ENCODE measurements around the gene NCAPD2.

DNA sequence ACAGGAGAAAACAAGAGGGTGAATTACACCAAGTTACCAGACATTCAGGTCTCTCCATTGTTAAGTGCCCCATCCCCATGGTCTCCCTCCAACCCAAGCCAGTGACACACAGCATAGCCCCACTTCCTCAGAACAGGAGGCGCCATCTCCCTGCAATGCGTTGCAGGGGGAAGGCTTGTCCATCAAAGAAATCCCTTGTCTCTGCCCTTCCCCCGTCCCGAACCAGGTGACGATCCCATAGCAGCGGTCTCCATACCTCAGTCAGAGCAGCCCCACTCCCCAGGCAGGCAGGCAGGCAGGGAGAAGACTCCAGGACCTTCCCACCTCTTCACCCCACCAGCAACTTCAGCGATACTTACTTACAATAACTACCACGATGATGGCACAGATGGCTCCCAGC is 29.4 kb upstream of the NCAPD2 start:
- TF ChIP-seq, protein P1, sequence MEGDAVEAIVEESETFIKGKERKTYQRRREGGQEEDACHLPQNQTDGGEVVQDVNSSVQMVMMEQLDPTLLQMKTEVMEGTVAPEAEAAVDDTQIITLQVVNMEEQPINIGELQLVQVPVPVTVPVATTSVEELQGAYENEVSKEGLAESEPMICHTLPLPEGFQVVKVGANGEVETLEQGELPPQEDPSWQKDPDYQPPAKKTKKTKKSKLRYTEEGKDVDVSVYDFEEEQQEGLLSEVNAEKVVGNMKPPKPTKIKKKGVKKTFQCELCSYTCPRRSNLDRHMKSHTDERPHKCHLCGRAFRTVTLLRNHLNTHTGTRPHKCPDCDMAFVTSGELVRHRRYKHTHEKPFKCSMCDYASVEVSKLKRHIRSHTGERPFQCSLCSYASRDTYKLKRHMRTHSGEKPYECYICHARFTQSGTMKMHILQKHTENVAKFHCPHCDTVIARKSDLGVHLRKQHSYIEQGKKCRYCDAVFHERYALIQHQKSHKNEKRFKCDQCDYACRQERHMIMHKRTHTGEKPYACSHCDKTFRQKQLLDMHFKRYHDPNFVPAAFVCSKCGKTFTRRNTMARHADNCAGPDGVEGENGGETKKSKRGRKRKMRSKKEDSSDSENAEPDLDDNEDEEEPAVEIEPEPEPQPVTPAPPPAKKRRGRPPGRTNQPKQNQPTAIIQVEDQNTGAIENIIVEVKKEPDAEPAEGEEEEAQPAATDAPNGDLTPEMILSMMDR (IDR thresholded peaks at IDR 0.05; ENCODE audit: insufficient read depth, low read length, poor library complexity, severe bottlenecking): no peak
- TF ChIP-seq EZH2phosphoT487 (conservative IDR thresholded peaks at IDR 0.05; ENCODE audit: low read length): no peak
